Measurements from ENCODE around the gene KRT78. TPM values are rescaled to one million over a fixed set of nuclear protein-coding genes. Genes with fewer than 3 reads are reported as not detected.
A peak's percentile ranks its signal among the peaks of the same experiment; 100 is the strongest.
"Not testable (repeated sequence)": the region's sequence is repeated elsewhere in the genome, so short reads cannot be mapped to it uniquely, and the experiment has no call there.

The KRT78 gene
- total RNA-seq, 1 donor from 2014 or later: not detected

DNA sequence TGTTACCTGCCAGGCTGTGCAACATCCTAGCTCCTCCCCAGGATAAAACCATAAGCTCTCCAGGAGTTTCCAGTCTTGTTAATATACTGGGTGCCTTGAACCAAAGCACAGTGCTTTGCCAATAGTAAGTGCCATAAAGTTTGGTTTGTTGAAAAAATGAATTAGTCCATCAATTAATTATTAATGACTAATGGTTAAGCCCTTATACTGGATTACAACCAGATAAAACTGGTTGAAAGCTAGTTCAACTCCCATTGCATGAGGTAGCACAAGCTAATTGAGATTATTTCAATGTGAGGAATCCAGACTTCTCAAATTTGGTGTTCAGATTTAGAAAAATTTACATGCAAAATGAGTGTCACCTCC is 51.3 kb downstream of the KRT78 start:
- H3K27me3 ChIP-seq (ENCODE audit: control insufficient read depth, insufficient read depth, low read length): no peaks in the 10 kb centered on the region
- H3K4me3 ChIP-seq (ENCODE audit: low read depth, low read length): no peak overlapping the region
- TF ChIP-seq, protein P1, sequence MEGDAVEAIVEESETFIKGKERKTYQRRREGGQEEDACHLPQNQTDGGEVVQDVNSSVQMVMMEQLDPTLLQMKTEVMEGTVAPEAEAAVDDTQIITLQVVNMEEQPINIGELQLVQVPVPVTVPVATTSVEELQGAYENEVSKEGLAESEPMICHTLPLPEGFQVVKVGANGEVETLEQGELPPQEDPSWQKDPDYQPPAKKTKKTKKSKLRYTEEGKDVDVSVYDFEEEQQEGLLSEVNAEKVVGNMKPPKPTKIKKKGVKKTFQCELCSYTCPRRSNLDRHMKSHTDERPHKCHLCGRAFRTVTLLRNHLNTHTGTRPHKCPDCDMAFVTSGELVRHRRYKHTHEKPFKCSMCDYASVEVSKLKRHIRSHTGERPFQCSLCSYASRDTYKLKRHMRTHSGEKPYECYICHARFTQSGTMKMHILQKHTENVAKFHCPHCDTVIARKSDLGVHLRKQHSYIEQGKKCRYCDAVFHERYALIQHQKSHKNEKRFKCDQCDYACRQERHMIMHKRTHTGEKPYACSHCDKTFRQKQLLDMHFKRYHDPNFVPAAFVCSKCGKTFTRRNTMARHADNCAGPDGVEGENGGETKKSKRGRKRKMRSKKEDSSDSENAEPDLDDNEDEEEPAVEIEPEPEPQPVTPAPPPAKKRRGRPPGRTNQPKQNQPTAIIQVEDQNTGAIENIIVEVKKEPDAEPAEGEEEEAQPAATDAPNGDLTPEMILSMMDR (IDR thresholded peaks at IDR 0.05; ENCODE audit: insufficient read depth, low read length, poor library complexity, severe bottlenecking): no peak
- no peak for DNase-seq (ENCODE audit: low read depth)
- H3K36me3 ChIP-seq (ENCODE audit: control insufficient read depth, insufficient read depth, low read length): no peaks in the 10 kb centered on the region

DNA sequence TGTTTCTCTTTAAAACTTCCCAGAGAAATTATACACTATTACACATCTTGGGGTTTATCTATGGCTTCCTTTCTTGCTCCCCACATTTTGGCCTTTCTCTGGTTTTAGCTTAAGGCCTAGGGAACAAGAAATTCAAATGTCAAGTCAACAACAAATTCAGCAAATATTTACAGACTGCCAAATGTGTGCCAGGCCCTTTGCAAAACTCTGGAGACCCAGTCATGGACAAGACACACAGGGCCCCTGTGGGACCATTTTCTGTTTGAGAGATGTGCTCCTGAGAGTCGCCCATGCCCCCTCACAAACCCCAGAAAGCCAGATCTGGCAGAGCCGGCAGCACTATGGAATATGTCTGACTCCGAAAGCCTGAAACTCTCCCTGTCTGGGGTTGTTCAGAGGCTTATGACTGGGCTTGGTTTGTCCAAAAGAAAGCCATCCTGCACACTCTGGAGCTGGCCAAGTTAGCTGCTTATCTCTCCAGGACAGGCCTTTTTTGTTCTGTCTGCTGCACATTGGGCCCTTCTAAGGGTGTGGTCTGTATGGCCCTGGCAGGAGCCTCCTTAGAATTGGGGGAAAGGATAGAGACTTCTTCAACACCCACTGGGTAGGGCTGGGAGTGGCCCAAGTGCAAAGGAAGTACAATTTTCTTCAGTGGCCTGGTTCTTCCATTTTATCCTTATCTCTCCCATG is 51.8 kb downstream of the KRT78 start:
- DNase-seq (ENCODE audit: low read depth): no peak
- no peaks in the 10 kb centered on the region for H3K27me3 ChIP-seq (ENCODE audit: control insufficient read depth, insufficient read depth, low read length)
- no peak overlapping the region for H3K4me3 ChIP-seq (ENCODE audit: low read depth, low read length)
- TF ChIP-seq, protein P1 (IDR thresholded peaks at IDR 0.05; ENCODE audit: insufficient read depth, low read length, poor library complexity, severe bottlenecking): no peak
- H3K36me3 ChIP-seq (ENCODE audit: control insufficient read depth, insufficient read depth, low read length): no peaks in the 10 kb centered on the region

DNA sequence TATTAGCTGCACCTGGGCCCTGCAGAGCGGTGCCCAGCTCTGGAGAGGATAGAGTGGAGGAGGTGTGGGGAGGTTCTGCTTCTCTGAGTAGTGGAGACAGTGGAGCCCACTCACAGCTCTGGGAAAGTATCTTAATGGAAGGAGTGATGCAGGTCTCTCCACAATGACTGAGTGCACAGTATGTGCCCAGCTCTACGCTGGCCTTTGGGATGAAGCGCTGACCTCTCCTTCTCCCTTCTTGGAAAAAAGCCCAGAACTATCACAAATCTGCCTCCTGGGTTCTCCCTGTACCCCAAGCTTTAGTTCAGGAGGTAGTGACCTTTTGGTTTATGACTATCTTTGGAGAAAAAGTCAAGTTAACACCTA is 52.4 kb downstream of the KRT78 start:
- DNase-seq (ENCODE audit: low read depth): no peak
- H3K27me3 ChIP-seq (ENCODE audit: control insufficient read depth, insufficient read depth, low read length): no peaks in the 10 kb centered on the region
- TF ChIP-seq, protein P1 (IDR thresholded peaks at IDR 0.05; ENCODE audit: insufficient read depth, low read length, poor library complexity, severe bottlenecking): no peak
- H3K36me3 ChIP-seq (ENCODE audit: control insufficient read depth, insufficient read depth, low read length): no peaks in the 10 kb centered on the region
- H3K4me3 ChIP-seq (ENCODE audit: low read depth, low read length): no peak overlapping the region

DNA sequence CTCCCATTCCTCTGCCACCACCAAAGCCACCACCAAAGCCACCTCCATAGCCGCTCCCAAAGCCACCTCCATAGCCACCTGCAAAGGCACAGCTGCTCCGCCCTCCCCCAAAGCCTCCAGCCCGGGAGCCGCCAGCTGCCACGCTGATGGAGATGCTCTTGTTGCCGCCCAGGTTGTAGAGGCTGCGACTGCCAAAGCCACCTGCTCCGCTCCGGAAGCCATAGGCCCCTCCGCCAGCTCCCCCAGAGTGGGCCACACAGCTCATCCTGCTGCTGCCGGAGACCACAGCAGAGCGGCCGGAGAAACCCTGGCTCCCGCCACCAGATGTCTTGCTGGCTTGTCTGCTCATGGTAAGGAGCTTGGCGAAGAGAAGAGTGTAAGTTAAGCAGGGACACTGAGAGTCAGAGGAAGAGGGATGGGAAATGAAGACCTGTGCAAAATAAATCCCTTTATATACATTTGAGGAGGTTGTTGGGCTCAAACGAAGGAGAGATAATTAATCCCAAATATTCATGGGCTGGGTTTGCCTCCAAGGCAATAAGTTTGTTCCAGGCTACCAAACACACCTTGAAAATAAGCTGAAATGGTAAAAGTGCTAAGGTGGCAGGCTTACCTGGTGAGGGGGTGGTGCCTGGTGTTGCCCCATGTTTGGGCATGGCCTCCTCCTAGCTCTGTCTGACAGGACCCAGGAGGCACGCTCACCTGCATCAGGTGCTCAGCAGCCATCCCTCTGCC is 52.9 kb downstream of the KRT78 start, which contains the start of gene KRT3:
Gene KRT3 (minus strand): TSS at position 424 of the 735 bp plus-strand sequence. CDS start 75 bp downstream, at position 349.
- Histone ChIP-seq H3K4me3 (ENCODE audit: low read depth, low read length) (no peak within 1 kb of the TSS), H3K27me3 (ENCODE audit: control insufficient read depth, insufficient read depth, low read length) (no peaks in the 10 kb centered on the region), H3K36me3 (ENCODE audit: control insufficient read depth, insufficient read depth, low read length) (no peaks in the 10 kb centered on the region)
- DNase-seq (ENCODE audit: low read depth): no peak
- TF ChIP-seq, protein P1 (IDR thresholded peaks at IDR 0.05; ENCODE audit: insufficient read depth, low read length, poor library complexity, severe bottlenecking): no peak

DNA sequence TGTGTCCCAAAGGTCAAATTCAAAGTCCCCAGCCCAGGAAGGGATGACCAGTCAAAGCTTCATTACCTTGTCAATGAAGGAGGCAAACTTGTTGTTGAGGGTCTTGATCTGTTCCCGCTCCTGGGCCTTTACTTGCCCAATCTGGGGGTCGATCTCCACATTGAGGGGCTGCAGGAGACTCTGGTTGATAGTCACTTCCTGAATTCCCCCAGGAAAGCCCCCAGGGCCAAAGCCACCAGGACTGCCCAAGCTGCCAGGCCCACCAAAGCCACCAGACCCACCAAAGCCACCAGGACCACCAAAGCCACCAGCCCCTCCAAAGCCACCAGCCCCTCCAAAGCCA is 53.5 kb downstream of the KRT78 start:
- not testable (repeated sequence) for H3K4me3 ChIP-seq (ENCODE audit: low read depth, low read length); H3K36me3 ChIP-seq (ENCODE audit: control insufficient read depth, insufficient read depth, low read length); DNase-seq (ENCODE audit: low read depth); H3K27me3 ChIP-seq (ENCODE audit: control insufficient read depth, insufficient read depth, low read length)

DNA sequence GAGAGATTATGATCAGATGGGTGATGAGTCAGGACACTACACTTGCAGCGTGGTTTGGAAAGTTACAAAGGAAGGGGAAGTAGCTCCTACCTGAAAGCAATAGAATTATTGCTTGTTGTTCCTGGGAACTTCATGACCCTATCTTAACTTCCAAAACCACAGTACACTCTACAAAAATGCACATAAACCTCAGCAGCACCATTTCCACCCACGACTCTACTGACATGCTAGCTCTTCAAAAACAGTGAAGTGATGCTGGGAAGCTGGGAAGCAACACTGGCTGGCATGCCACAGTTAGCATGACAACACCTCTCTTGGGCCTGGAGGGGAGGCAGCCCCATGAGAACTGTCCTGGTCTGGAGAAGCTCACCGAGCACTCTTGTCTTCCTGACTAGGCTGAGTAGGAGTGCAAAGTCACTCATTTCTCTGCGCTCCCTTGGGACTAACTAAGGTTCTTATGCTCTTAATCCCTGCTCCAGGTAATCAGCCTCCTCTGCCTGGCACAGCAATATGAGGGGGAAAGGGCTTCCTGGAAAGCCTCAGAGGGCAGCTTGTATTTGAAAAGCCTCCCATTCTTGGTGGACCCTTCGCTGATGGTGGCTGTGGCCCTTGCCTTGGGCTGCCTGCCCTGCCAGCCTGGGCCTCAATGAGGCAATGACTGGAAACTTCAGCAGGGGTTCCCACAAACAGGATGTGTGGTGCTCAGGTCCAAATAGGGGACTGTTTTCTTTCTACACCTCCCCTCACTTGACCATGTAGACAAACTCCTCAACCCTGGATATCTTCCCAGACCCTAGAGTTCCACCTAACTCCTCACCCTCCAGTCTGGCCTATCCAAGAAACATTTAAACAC is 54.1 kb downstream of the KRT78 start:
- peak; percentile 31 for DNase-seq (ENCODE audit: low read depth)
- peaks cover 8% of the 10 kb centered on the region for H3K27me3 ChIP-seq (ENCODE audit: control insufficient read depth, insufficient read depth, low read length)
- TF ChIP-seq, protein P1 (IDR thresholded peaks at IDR 0.05; ENCODE audit: insufficient read depth, low read length, poor library complexity, severe bottlenecking): no peak
- H3K4me3 ChIP-seq (ENCODE audit: low read depth, low read length): no peak overlapping the region
- no peaks in the 10 kb centered on the region for H3K36me3 ChIP-seq (ENCODE audit: control insufficient read depth, insufficient read depth, low read length)

All from kidney epithelial cell (primary cell).